GM19395 (cell line): ENCODE results near the gene RLN3.

Experiments
- ATAC-seq: cut with Tn5 transposase; IDR thresholded peaks from one replicate; pipeline ENCODE4 v1.9.1; 2021; ENCODE audit warnings: mild to moderate bottlenecking, moderate library complexity; ENCODE audit not compliant: unreplicated experiment

RLN3 gene

DNA sequence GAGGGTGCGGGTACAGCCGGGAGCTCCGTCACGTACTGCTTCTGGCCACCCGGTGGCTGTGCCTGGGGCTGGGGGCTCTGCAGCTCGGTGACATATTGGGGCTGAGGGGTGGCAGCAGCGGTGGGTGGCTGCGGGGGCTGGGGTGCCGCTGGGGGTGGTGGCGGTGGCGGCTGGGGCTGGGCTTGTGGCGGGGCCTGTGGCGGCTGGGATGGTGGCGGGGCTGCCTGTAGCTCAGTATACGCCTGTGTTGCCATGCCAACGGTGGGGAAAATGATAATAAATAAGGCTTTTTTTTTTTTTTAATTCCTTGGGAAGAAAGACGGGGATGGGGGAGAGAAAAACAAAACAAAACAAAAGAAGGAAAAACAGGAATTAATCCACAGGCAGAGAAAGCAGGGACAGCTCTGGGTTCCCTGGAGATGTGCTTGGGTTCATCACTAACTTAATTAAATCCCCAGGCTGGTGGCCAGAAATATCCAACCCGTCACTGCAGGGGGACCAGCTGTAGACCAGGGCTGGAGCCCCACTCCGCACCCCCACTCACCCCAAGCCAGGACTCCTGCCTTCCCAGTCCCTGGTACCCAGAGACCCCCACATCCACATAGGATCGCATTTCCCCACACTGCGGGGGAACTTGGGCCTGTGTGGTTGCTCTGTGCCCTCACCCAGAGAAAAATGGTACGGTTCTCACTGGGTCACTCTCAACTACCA lies 34.2 kb upstream of the RLN3 start:
- ATAC-seq: no peak

DNA sequence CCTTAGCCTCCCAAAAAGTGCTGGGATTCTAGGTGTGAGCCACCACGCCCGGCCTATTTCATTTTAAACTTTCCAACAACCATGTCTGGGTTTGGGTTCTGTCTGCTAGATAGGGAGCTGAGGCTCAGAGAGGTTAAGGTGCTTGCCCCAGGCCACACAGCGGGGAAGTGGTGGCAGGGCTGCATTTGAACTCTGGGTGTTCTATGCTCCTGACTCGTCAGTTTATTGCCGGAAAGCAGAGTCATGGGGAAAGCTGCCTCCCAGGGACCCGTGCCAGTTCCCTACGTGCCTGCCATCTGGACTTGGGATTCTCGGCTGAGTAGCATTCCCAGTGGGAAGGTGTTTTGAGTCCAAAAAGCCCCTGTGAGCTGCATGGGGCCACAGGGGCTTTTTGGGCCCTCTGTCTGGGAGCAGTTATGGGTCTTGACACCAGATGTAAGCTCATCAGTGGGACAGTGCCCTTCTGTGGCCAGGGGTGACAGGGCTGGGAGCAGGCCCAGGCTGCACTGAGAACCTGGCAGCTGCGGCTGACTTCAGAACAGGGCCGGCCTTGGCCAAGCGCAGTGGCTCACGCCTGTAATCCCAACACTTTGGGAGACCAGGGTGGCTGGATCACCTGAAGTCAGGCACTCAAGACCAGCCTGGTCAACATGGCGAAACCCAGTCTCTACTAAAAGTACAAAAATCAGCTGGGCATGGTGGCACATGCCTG lies 32.8 kb upstream of the RLN3 start:
- ATAC-seq: no peak

DNA sequence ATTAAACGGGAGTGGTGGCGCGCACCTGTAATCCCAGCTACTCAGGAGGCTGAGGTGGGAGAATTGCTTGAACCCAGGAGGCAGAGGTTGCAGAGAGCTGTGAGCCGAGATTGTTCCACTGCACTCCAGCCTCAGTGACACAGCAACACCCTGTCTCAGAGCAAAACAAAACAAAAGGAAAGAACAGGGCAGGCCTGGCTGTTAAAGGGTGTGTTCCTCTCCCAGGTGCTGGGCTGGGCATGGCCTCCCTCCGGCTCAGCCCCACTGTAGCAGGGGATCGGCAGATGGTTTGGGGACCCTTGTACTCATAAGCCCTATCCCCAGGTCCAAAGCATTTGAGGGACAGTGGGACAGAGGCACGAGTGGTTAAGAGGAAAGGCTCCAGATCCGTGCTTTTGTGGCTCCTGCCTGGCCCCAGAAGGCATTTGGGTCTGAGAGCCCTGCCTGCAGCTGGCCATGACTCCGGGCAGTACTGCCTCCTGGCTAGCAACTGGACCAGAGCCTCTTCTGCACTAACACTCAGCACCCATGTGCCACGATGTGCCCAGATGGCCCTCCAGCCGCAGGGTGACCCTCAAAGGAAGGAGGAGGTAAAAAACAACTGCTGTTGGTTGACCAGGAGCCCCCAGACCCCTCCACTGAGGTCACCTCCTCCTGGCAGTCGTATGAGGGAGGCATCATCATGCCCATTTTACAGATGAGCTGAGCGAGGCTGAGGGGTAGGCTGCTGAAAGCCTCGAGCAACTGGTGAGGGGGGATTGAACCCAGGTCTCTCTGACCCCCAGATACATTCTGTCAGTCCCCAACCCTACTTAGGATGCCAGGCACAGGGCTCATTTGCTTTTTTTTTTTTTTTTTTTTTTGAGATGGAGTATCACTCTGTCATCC lies 31.8 kb upstream of the RLN3 start:
- ATAC-seq: no peak

DNA sequence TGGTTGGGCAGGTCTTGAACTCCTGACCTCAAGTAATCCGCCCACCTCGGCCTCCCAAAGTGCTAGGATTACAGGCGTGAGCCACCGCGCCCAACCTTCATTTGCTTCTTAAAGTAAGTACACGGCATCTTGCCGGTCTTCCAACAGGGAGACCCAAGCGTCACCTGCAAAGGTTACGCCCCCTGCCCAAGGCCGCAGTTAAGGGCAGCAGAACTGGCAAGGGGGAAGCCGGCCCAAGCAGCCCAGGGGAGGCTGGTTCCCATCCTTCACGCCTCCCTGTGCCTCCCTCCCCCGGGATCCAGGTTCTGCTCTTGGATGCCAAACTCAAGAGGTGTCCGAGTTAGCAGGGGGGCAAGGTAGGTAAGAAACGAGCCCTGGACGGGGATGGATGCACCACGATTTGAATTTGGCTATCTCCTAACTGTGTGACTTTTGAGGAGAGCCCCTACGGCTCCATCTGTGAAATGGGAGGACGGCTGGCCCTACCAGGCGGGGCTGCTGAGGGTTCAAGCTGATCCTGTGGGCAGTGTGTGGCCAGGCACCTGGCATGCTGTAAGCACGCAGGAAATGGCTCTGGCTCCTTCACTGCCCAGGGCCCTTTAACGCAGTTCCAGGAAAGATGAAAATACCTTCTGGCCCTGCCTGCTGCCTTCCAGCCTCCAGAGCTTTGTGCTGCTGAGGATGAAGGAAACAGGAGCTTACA lies 30.9 kb upstream of the RLN3 start:
- no peak for ATAC-seq

DNA sequence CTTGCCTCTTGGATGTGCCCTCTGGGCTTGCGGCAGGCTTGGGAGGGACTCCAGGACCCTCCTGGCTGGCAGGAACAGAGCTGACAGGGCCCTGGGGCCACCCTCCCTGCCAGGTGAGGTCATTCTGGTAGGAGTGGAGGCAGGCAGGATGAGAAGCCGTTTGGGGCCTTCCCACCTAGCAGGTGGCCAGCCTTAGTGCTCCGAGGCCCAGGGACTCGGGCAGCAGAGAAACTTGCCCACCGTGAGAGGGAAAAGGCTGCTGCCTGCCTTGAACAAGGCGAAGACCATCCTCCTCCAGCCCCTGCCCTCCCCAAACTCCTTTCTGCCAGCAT lies 30.4 kb upstream of the RLN3 start:
- no peak for ATAC-seq

DNA sequence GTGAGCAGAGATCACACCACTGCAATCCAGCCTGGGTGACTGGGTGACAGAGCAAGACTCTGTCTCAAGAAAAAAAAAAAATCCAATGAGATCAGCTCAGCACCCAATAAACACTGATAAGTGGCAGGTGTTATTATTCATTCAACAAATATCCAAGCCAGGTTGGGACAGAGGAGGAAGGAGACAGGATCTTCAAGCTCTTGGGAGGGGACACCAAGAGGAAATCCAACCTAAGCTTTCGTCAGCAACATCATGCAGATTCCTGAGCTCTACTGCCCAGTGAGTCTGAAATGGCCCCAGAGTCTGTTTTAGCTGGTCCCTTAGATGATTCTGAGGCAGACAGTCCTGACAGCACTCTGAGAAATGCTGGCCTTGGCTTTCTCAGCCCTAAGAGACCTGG lies 29.5 kb upstream of the RLN3 start:
- ATAC-seq: no peak

DNA sequence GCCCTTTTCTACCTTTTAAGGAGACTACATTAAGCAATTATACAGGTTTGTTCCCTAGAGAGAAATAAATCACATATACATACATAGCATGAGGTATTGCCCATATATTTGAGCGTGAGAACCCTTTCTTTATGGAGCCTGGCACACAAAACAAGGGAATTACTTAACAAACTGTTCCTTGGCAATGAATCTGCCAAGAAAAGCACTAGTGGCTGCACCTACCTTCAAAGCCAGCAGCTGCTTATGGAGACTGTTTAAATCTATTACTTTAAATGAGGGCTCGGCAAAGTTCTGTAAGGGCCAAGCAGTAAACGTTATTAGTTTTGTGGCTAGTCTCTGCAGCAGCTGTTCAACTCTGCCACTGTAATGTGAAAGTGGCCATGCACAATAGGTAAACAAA lies 28.9 kb upstream of the RLN3 start:
- ATAC-seq: no peak

DNA sequence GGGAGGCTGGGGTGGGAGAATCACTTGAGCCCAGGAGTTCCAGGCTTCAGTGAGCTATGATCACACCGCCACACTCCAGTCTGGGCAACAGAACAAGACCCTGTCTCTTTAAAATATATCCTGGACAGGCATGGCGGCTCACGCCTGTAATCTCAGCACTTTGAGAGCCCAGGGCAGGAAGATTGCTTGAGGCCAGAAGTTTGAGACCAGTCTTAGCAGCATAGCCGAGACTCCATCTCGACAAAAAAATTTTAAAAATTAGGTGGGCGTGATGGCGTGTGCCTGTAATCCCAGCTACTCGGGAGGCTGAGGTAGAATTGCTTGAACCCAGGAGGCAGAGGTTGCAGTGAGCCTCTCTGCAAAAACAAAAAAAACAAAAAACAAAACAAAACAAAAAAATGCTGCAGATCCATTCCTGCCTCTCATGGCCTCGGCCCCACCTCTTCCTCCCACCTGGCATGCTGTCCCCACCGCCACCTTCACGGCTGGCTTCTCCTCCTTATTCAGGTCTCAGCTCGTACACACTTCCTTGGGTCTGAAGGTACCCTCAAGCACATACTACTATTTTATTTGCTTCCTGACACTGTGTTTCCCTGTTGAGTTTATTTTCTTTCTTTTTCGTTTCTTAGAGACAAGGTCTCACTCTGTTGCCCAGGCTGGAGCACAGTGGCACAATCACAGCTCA lies 27.1 kb upstream of the RLN3 start:
- ATAC-seq: no peak

DNA sequence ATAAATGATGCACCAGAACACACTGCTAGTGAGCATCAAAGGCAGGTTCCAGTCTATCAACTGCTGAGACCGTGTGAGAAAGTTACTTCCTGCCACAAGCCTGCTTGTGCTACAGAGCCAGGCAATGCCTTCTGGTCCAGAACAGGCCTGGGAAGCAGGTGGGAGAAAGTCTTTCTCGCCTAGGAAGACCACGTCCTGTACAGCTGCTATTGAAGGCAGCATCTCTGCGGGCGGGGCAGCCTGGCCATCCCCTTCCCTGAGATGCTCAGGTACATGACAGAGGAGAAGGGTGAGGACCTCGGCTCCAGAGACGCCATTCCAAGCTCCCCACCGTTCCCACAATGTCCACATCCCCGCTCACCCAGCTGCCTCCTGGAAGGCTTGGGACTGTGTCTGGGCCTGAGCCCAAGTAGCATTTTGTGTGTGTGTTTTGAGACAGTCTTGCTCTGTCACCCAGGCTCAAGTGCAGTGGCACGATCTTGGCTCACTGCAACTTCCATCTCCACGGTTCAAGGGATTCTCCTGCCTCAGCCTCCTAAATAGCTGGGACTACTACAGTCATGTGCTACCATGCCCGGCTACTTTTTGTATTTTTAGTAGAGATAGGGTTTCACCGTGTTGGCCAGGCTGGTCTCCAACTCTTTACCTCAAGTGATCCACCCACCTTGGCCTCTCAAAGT lies 25.2 kb upstream of the RLN3 start:
- ATAC-seq: no peak

DNA sequence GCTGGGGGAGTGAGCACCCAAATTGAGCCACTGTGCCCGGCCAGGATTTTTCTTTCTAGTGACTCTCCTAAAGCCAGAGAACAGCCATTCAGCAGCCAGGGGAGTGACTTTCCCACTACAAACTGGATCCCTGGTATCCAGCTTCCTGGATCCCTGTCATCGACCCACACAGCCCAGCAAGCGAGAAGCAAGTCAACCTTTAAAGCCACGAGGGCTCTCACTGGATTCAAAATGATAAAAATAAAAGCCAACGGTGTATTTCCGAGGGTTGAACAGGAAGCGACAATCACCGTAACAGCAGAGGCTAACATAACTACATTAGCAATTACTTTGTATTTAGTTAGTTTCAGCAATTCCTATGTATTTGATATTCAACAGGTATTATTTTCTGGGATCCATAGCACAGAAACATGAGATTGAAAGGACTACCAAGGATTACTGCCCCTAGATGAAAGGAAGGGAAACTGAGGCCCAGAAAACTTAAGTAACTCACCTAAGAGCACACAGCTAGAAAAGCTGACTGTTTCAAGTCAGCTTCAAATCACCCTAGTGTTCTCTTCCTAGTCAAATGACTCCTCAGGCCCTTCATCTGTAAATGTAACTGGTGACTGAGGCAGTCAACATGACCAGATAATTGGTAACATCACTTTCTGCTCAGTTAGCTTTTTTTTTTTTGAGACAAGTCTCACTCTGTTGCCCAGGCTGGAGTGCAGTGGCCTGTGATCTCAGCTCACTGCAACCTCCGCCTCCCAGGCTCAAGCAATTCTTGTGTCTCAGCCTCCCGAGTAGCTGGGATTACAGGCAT lies 24.5 kb upstream of the RLN3 start:
- ATAC-seq: no peak

DNA sequence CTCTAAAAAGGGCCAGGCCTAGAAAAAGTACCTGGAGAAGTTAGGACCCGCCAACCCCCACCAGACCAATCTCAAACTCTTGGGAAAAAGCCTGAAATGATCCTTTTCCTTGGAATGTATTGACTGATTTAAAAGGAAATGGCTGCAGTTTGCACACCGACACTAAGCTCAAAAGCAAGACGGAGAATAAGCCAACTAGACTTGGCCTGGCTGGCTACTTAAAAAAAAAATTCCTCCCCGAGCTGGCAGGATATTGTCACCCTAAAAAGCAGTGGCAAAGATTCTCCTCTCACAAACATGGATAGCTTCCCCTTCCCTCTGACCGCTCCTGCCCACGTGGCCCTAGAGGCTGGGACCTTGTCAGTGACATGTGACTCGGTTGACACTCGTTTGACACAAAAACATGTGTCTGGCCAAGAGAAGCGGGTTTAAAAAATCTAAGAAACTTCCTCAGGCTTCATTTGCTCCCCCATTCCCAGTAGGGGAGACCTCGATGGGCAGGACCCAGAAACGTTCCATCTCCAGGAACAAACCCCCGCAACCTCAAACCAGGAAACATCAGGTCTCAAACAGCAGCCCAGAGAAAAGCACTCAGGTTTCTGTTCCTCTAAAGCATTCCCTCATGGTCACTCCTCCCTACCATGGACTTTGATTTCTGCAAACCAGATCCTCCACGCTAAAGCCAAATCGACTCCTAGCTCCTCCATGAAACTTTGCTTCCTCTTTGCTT lies 23.2 kb upstream of the RLN3 start:
- ATAC-seq: no peak

DNA sequence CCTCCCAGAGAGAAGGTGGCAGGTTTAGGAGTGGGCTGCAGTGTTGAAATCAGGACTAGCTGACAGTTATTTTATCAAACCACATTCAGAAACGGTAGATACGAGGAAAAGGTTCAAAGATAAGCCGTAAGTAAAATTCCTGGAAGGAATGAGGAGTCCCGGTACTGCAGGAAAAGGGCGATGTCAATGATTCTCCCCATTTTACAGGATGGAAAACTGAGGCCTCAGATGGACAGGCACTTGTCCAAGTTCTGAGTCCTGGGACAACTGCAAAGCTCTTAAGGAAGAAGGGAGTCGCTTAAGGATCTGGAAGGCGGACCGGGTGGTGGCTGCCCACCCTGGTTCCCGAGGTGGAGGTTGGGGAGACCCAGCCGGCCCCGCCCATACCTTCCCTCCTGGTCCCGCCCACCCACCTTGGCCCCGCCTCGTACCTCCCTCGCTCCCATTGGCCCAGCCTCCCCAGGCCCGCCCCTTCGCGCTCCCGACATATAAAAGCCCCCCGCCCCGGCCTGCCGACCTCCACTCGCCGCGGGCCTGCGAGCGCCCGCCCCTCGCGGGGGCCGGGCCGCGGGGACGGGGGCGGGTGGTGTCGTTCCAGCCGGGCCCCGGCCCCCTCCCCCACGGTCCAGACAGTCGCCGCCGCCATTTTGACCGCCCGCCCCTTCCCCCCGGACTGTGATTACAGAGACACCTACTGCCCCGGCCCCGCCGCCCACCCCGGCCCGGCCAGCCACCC lies 22.4 kb upstream of the RLN3 start:
- ATAC-seq: peak; percentile 13

DNA sequence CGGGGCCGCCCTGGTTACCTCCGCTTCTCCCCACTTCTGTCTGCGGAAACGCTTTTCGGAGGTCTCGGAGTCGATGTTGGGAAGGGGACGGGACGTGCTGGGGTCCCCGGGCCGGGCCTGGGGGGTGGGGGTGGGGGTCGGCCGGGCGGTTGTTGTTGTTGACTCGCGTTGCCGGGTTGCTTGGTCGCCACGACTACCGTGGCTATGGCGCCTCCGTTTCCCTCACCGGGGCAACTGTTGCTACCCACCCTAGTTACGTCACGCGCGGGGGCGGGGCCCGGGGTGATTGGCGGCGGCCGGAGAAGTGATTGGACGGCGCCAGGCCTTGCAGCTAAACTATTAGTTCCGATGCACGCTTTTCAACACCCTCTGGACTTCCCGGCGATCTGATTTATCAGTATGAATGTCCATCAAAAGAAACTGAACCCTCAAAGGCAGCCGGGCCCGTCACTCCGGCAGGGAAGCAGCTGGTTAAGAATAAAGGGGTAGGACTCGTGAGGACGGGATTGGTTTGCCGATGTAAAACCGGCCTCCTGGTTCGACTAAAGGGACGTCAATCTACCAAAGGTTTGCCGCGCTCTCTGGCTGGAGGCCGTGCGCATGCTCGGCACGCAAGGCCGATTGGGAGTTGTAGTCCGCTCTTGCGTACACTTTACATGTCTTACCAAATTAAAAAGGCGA lies 21.7 kb upstream of the RLN3 start, which contains the start of gene RFX1:
TSS of gene RFX1 (minus strand) at position 236 of the 681 bp plus-strand sequence. CDS start 12,477 bp downstream, outside the sequence.
- ATAC-seq: peak; percentile 74

DNA sequence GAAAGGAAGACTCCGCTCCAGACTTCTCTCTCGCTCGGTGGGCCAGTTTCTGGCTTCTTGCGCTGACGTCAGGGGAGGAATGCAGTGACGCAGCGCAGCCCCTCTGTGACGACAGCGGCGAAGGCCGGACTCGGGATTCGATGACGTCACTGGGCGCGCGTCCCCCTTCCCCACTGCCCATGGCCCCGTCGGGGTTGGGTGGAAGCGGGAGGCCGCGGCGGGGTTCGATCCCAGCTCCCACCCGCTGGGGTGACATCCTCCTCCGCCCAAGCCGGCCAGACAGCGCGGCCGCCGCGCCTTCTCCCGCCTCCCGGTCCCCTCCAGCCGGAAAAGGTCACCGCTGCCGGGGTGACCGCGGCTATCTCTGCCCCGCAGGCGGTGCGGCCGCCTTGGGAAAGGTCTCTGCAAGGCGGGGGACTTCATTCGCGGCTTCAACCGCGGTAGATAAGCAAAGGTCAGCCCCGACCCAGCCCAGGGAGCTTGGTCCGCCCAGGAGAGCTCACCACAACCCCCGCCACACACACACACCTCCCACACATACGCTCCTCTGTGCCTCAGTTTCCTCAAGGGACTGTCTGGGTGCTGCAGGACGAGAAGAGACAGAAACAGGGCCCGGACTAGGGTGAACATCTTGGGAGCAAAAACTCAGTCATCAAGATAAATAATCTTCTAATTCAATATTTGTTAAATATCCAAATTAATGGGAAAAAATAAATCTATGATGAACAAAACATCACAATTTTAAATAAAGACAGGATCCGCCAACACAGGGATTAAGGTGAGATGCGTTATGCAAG lies 21.0 kb upstream of the RLN3 start:
- peak; percentile 39 for ATAC-seq

DNA sequence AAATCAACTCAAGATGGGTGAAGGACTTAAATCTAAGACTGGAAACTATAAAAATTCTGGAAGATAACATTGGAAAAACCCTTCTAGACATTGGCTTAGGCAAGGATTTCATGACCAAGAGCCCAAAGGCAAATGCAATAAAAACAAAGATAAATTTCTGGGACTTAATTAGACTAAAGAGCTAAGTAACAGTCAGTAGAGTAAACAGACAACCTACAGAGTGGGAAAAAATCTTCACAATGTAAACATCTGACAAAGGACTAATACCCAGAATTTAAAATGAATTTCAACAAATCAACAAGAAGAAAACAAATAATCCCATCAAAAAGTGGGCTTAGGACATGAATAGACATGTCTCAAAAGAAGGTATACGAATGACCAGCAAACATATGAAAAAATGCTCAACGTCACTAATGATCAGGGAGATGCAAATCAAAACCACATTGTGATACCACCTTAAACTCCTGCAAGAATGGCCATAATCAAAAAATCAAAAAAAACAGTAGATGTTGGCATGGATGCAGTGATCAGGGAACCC lies 15.5 kb upstream of the RLN3 start:
- ATAC-seq: no peak

DNA sequence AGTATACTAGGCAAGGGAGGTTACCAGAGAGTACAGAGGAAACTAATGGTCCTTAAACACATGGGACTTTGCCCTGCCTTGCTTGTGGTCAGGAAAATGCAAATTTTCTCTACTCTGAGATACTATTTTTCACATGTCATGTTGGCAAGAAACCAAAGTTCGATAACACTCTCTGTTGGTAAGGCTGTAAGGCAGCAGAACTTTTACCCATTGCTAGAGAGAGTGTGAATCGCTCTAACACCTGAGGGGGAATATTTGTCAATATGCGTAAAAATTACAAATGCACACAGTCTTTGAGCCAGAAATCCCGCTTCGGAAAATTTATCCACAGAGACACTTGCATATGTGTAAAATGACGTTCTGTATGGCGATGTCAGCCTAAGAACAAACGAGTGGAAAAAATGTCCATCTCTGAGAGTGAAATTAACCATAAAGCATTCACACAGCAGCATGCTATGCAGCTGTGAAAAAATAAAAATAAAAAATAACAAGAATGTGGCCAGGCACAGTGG lies 12.4 kb upstream of the RLN3 start:
- peak; percentile 69 for ATAC-seq
